ENCODE results near the gene MICALL1. TPM values are rescaled to one million over a fixed set of nuclear protein-coding genes. Genes with fewer than 3 reads are reported as not detected.
A peak's percentile ranks its signal among the peaks of the same experiment; 100 is the strongest.
"Not testable (repeated sequence)": the region's sequence is repeated elsewhere in the genome, so short reads cannot be mapped to it uniquely, and the experiment has no call there.

Gene MICALL1
- total RNA-seq, 1 experiment from 2014 or later: 47.2 TPM

DNA sequence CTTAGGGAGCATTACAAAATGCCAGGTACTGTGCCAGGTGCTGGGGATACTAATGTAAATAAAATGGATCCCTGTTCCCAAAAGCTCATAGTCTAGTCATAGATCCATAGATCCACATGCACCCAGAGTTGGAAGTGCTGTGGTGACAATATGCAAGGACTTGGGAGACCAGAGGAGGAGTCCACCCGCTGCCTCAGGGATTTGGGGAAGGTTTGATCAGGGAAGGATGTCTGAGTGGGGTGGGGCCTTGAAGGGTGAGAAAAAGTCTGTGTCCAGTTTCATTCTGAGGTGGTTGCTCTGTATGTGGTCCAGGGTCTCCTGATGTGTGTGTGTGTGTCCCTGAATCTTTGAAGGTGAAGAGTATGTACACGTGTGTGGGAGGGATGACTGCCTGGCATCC lies 69.1 kb downstream of the MICALL1 start (continued):
- no peak for TF ChIP-seq PRDM15 (CRISPR knock-in tag; IDR thresholded peaks at IDR 0.05)

DNA sequence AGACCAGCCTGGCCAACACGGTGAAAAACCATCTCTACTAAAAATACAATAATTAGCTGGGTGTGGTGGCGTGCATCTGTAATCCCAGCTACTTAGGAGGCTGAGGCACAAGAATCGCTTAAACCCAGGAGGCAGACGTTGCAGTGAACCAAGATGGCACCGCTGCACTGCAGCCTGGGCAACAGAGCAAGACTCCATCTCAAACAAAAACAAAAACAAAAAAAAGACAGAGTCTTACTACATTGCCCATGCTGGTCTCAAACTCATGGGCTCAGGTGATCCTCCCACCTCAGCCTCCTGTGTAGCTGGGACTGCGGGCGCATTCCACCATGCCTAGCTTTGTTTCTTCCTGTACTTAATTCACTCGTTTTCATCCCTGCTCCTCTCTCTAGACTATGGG lies 69.9 kb downstream of the MICALL1 start:
- H3K9me3 Mint-ChIP-seq; DNase-seq (ENCODE audit: low spot score); CTCF ChIA-PET; ATAC-seq; H3K27me3 Mint-ChIP-seq (ENCODE audit: low read depth); POLR2A ChIA-PET; H3K4me3 Mint-ChIP-seq: not testable (repeated sequence)
- Mint-ChIP-seq H3K27ac (peak overlapping the region; percentile 61; the same call in 1 of the 2 replicates), H3K4me1 (peaks cover 16% of the 10 kb centered on the region), H3K36me3 (peaks cover 11% of the 10 kb centered on the region; the same call in 1 of the 2 replicates)
- TF ChIP-seq ZNF121 (CRISPR knock-in tag; IDR thresholded peaks at IDR 0.05): 0 out of 2 replicates have a peak, but pooled peaks have one; percentile 31

DNA sequence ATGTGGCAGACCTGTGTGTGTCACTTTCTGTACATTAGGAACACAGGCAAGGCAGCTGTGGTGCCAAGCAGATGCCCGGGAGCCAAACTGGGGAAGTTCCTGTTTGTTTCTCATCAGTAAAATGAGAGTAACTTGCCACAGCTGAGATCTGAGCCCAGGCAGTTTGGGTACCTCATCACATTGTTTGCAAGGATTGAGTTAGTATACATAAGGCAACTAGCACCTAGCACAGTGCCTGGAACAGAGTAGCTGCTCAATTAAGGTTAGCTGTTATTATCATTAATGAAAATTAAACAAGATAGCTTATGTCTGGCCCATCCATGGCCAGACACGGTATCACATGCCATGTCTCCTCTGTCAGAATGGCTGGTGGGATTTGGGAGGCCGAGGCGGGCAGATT lies 70.5 kb downstream of the MICALL1 start:
- H3K4me3 Mint-ChIP-seq: no peak overlapping the region
- no peaks in the 10 kb centered on the region for H3K27me3 Mint-ChIP-seq (ENCODE audit: low read depth)
- peaks cover 11% of the 10 kb centered on the region; the same call in 1 of the 2 replicates for H3K36me3 Mint-ChIP-seq
- TF ChIP-seq ZNF416 (CRISPR knock-in tag; IDR thresholded peaks at IDR 0.05) (no peak), ZNF138 (CRISPR knock-in tag; conservative IDR thresholded peaks at IDR 0.05) (no peak), HMGXB4 (CRISPR knock-in tag; IDR thresholded peaks at IDR 0.05) (no peak), NR1H2 (CRISPR knock-in tag; IDR thresholded peaks at IDR 0.05) (no peak), ZBTB43 (CRISPR knock-in tag; IDR thresholded peaks at IDR 0.05) (no peak), ZNF263 (CRISPR knock-in tag; IDR thresholded peaks at IDR 0.05; ENCODE audit: low read depth) (no peak), ZNF532 (CRISPR knock-in tag; IDR thresholded peaks at IDR 0.05; ENCODE audit: borderline replicate concordance) (no peak), TEAD1 (CRISPR knock-in tag; IDR thresholded peaks at IDR 0.05) (no peak), SMAD4 (CRISPR knock-in tag; IDR thresholded peaks at IDR 0.05) (no peak), ELF4 (CRISPR knock-in tag; IDR thresholded peaks at IDR 0.05; ENCODE audit: low read depth) (no peak), MXD4 (CRISPR knock-in tag; IDR thresholded peaks at IDR 0.05; ENCODE audit: borderline replicate concordance) (no peak), JAZF1 (CRISPR knock-in tag; IDR thresholded peaks at IDR 0.05) (no peak)
- TF ChIP-seq, protein P1, sequence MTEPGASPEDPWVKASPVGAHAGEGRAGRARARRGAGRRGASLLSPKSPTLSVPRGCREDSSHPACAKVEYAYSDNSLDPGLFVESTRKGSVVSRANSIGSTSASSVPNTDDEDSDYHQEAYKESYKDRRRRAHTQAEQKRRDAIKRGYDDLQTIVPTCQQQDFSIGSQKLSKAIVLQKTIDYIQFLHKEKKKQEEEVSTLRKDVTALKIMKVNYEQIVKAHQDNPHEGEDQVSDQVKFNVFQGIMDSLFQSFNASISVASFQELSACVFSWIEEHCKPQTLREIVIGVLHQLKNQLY (CRISPR knock-in tag; IDR thresholded peaks at IDR 0.05): no peak
- TF ChIP-seq, protein P2, sequence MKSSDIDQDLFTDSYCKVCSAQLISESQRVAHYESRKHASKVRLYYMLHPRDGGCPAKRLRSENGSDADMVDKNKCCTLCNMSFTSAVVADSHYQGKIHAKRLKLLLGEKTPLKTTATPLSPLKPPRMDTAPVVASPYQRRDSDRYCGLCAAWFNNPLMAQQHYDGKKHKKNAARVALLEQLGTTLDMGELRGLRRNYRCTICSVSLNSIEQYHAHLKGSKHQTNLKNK (CRISPR knock-in tag; IDR thresholded peaks at IDR 0.05): no peak
- ChIA-PET CTCF (no interaction called here), POLR2A (no interaction called here)
- peak overlapping the region; percentile 61; the same call in 1 of the 2 replicates for H3K27ac Mint-ChIP-seq
- H3K9me3 Mint-ChIP-seq: no peaks in the 10 kb centered on the region
- no peak for DNase-seq (ENCODE audit: low spot score)
- H3K4me1 Mint-ChIP-seq: peaks cover 11% of the 10 kb centered on the region
- ATAC-seq: no peak

Measured in WTC11 (cell line).